ENCODE results near the gene POPDC2. TPM values are rescaled to one million over a fixed set of nuclear protein-coding genes. Genes with fewer than 3 reads are reported as not detected.

The POPDC2 gene
- total and polyA plus RNA-seq, 8 donors, result 1.4 to 10.7 (median 8.7) TPM

DNA sequence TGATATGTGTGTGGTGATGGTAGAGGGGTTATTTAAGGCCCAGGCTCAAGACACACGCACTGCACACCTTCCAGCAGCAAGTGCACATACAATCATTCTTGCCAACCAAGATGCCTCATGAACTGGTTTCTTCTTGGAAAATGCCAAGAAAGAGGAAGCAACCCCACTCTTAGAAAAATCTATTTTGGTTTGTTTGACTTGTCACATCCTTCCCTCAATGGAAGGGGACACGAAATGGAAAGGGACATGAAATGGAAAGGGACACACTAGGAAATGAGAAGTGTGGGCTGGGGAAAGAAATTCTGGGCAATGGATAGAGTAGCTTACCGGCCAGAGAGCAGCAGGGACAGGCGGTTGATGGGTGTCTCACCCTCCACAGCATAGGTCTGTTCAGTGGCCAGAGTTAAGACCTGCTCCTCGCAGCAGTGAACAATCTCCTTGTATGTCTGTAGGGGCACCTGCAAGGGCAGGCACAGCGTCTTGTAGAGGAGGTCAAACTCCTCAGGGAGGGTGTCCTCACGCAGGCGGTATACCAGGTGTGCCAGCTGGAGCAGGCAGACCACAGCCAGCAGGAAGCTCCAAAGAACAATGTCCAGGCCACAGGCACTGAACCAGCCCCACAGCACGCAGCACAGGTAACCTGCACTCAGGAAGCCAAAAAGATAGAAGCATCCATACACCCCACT lies 640 bp downstream of the POPDC2 start:
- intact Hi-C loops (cut with DNase I; ENCODE audit: low total_unique reads), result no loop called here
- DNase-seq, result no peak
- Histone ChIP-seq H3K27me3 (no peaks in the 10 kb centered on the region), H3K4me1 (peaks cover 0 to 31% (median 17%) of the 10 kb centered on the region in 4 donors), H3K4me3 (peak overlapping the region in 3 of 4 donors; percentile 25 to 37 (median 34)), H3K36me3 (peaks cover 0 to 5% (median 2%) of the 10 kb centered on the region in 4 donors), H3K9me3 (no peaks in the 10 kb centered on the region), H3K27ac (peak overlapping the region in 4 of 5 donors; percentile 43 to 76 (median 59))
- 78 to 93% (median 86%) methylated on average over 9 of the region's 9 CpGs for WGBS, 5 donors
- TF ChIP-seq, protein P1, sequence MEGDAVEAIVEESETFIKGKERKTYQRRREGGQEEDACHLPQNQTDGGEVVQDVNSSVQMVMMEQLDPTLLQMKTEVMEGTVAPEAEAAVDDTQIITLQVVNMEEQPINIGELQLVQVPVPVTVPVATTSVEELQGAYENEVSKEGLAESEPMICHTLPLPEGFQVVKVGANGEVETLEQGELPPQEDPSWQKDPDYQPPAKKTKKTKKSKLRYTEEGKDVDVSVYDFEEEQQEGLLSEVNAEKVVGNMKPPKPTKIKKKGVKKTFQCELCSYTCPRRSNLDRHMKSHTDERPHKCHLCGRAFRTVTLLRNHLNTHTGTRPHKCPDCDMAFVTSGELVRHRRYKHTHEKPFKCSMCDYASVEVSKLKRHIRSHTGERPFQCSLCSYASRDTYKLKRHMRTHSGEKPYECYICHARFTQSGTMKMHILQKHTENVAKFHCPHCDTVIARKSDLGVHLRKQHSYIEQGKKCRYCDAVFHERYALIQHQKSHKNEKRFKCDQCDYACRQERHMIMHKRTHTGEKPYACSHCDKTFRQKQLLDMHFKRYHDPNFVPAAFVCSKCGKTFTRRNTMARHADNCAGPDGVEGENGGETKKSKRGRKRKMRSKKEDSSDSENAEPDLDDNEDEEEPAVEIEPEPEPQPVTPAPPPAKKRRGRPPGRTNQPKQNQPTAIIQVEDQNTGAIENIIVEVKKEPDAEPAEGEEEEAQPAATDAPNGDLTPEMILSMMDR (IDR thresholded peaks at IDR 0.05), result no peak
- no peak for TF ChIP-seq POLR2AphosphoS5 (IDR thresholded peaks at IDR 0.05)
- no peak for TF ChIP-seq EP300 (IDR thresholded peaks at IDR 0.05)
- TF ChIP-seq POLR2A (IDR thresholded peaks at IDR 0.05), result no peak

DNA sequence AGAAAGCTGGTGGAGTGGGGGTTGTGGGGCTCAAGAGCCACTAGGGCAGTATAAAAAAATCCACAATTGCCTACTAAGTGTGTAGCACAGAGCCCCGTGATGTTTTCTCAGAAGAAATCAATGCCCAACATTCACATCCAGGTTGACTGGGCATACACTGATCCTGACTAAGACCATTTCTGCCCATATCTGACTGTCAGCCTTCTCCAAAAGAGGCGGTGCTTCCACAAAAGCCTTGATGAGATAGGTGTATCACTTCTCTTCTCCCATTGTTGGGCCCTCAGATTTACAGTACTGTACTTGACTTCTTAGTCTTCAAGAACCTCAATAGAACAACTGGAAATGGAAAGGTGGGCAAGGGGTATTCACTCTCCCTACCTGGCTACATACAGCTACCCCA lies 1.4 kb downstream of the POPDC2 start:
- Histone ChIP-seq H3K9me3 (no peaks in the 10 kb centered on the region), H3K4me1 (peaks cover 0 to 31% (median 15%) of the 10 kb centered on the region in 4 donors), H3K27me3 (no peaks in the 10 kb centered on the region), H3K4me3 (peak overlapping the region in 3 of 4 donors; percentile 25 to 37 (median 34)), H3K36me3 (peaks cover 0 to 11% (median 5%) of the 10 kb centered on the region in 4 donors), H3K27ac (peak overlapping the region in 1 of 5 donors; percentile 76)
- TF ChIP-seq POLR2AphosphoS5 (IDR thresholded peaks at IDR 0.05) (no peak), POLR2A (IDR thresholded peaks at IDR 0.05) (no peak)
- TF ChIP-seq, protein P1 (IDR thresholded peaks at IDR 0.05), result no peak
- intact Hi-C loops (cut with DNase I; ENCODE audit: low total_unique reads), result no loop called here
- DNase-seq, result no peak
- WGBS, 5 donors, result 90 to 96% (median 95%) methylated on average over 2 of the region's 2 CpGs

DNA sequence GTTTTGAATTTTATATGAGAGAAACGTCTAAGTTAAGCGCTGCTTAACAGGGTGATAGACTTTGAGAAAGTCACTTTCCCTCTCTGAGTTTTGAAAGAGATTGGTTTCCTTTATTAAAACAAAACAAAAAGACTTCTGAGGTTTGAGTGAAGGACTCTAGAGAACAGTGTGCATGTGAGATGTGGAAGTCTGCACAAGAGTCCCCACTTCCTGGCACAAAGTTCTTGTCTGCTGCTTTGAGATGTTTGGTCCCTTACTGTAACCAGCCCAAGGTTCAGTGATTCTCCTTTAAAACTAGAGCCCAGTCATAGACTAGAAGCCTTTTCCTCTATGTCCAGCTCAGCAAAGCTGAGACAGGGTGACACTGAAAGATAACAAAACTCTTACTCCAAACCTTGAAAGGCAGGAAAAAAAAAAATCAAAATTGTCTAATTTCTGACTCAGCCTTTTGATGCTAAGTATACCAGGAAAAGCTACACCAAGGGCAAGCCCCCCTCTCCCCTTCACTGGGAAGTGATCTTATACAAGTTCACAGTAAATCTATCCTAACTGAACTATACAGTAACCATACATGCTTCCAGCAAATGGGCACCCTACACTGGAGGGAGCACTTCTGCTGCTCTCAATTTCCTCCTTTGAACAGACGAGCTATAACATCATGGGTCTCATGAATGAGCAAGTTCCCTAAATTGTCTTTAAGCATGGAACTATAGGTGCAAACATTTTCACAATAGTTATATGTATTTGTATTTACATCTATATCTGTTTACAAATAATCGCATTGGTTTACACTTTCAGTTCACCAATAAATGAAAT lies 2.3 kb downstream of the POPDC2 start:
- Histone ChIP-seq H3K27me3 (no peaks in the 10 kb centered on the region), H3K4me1 (peaks cover 0 to 26% (median 12%) of the 10 kb centered on the region in 4 donors), H3K36me3 (peaks cover 0 to 16% (median 7%) of the 10 kb centered on the region in 4 donors), H3K9me3 (no peaks in the 10 kb centered on the region), H3K27ac (no peak overlapping the region), H3K4me3 (peak overlapping the region in 2 of 4 donors; percentile 34 to 37)
- 77 to 92% (median 81%) methylated on average over 4 of the region's 4 CpGs for WGBS, 5 donors
- no peak for DNase-seq
- intact Hi-C loops (cut with DNase I; ENCODE audit: low total_unique reads), result no loop called here
- TF ChIP-seq POLR2A (IDR thresholded peaks at IDR 0.05) (no peak), EP300 (IDR thresholded peaks at IDR 0.05) (no peak), POLR2AphosphoS5 (IDR thresholded peaks at IDR 0.05) (no peak)
- TF ChIP-seq, protein P1 (IDR thresholded peaks at IDR 0.05), result no peak

DNA sequence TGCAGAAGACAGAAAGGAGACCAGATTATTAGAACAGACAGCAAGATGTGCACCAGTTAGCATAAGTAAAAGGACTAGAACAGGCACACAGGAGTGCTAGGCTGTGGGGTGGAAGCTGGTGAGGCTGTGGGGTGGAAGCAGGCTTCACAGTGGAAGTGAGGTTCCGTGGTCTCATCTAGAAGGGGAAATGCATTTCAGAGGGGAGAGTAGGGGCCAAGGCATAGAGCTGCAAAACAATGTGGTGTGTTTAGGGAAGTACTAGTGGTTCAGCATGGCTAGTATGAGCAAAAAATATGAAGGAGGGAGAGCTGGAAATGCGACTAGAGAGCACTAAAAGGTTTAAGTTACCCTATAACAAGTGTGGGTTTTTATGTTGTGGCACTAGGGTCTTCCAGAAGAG lies 6.5 kb downstream of the POPDC2 start:
- no peak for DNase-seq
- no peaks in the 10 kb centered on the region for H3K9me3 ChIP-seq
- intact Hi-C loops (cut with DNase I; ENCODE audit: low total_unique reads), result no loop called here
- H3K4me1 ChIP-seq, result peaks cover 0 to 17% (median 6%) of the 10 kb centered on the region in 4 donors
- H3K4me3 ChIP-seq, result no peak overlapping the region
- no peak overlapping the region for H3K27ac ChIP-seq
- peaks cover 0 to 16% (median 7%) of the 10 kb centered on the region in 4 donors for H3K36me3 ChIP-seq
- 37 to 42% (median 39%) methylated on average over 2 of the region's 2 CpGs for WGBS, 5 donors
- TF ChIP-seq, protein P1 (IDR thresholded peaks at IDR 0.05), result no peak
- TF ChIP-seq POLR2AphosphoS5 (IDR thresholded peaks at IDR 0.05), result no peak
- TF ChIP-seq POLR2A (IDR thresholded peaks at IDR 0.05), result no peak
- TF ChIP-seq EP300 (IDR thresholded peaks at IDR 0.05), result no peak
- H3K27me3 ChIP-seq, result no peaks in the 10 kb centered on the region

Measured in stomach (tissue), 9 donors.